Endothelial cell of hepatic sinusoid (primary cell): ENCODE data around the gene P3H1.
"Not testable (repeated sequence)": the region's sequence is repeated elsewhere in the genome, so short reads cannot be mapped to it uniquely, and the experiment has no call there.

ENCODE experiments used
- in situ Hi-C: cut with HindIII; loops from 2 replicates; pipeline ENCODE4 v1.10.0; 2017; ENCODE audit warnings: low sequenced_read_pairs

P3H1 gene

GRCh38 chr1:42766741-42767509 lies at the start of gene P3H1, which contains the start of gene C1orf50:
Gene P3H1 (minus strand): TSS chr1:42767028. CDS start chr1:42766971, 57 bp downstream.
Gene C1orf50 (plus strand): TSS chr1:42767249. CDS start chr1:42767312, 63 bp downstream.
- in situ Hi-C loops: no loop called here

GRCh38 chr1:42815941-42816584 lies 49.2 kb upstream of the P3H1 start:
- in situ Hi-C loops: no loop called here

- in situ Hi-C loops: not testable (repeated sequence)
Observed at GRCh38 chr1:42814815-42815214, 48.0 kb upstream of the P3H1 start.

GRCh38 chr1:42807056-42807668 lies 40.3 kb upstream of the P3H1 start:
- in situ Hi-C loops: no loop called here

- in situ Hi-C loops: no loop called here
Observed at GRCh38 chr1:42806593-42806992, 39.8 kb upstream of the P3H1 start.

GRCh38 chr1:42806171-42806570 lies 39.3 kb upstream of the P3H1 start:
- in situ Hi-C loops: no loop called here

GRCh38 chr1:42801832-42802473 lies 35.1 kb upstream of the P3H1 start:
- in situ Hi-C loops: no loop called here

GRCh38 chr1:42797979-42798378 lies 31.2 kb upstream of the P3H1 start:
- in situ Hi-C loops: no loop called here

GRCh38 chr1:42797414-42797813 lies 30.6 kb upstream of the P3H1 start:
- in situ Hi-C loops: no loop called here

- in situ Hi-C loops: no loop called here
Observed at GRCh38 chr1:42793824-42794223, 27.0 kb upstream of the P3H1 start.

GRCh38 chr1:42788021-42788420 lies 21.2 kb upstream of the P3H1 start:
- in situ Hi-C loops: no loop called here

- in situ Hi-C loops: no loop called here
Observed at GRCh38 chr1:42786097-42786496, 19.3 kb upstream of the P3H1 start.

- in situ Hi-C loops: no loop called here
Observed at GRCh38 chr1:42784946-42785693, 18.3 kb upstream of the P3H1 start, which contains the start of gene TMEM269. Gene TMEM269 (plus strand): TSS chr1:42784991. CDS start chr1:42789894, 4,903 bp downstream.

- in situ Hi-C loops: no loop called here
Observed at GRCh38 chr1:42784547-42784945, 17.7 kb upstream of the P3H1 start.

- in situ Hi-C loops: no loop called here
Observed at GRCh38 chr1:42783092-42783491, 16.3 kb upstream of the P3H1 start.

GRCh38 chr1:42780176-42780575 lies 13.3 kb upstream of the P3H1 start:
- in situ Hi-C loops: no loop called here

GRCh38 chr1:42779725-42780124 lies 12.9 kb upstream of the P3H1 start:
- in situ Hi-C loops: no loop called here

GRCh38 chr1:42777852-42778251 lies 11.0 kb upstream of the P3H1 start:
- in situ Hi-C loops: no loop called here

- in situ Hi-C loops: no loop called here
Observed at GRCh38 chr1:42776502-42776901, 9.7 kb upstream of the P3H1 start.

GRCh38 chr1:42774928-42775526 lies 8.2 kb upstream of the P3H1 start:
- in situ Hi-C loops: no loop called here
